ENCODE data around the gene GPR3.

DNA sequence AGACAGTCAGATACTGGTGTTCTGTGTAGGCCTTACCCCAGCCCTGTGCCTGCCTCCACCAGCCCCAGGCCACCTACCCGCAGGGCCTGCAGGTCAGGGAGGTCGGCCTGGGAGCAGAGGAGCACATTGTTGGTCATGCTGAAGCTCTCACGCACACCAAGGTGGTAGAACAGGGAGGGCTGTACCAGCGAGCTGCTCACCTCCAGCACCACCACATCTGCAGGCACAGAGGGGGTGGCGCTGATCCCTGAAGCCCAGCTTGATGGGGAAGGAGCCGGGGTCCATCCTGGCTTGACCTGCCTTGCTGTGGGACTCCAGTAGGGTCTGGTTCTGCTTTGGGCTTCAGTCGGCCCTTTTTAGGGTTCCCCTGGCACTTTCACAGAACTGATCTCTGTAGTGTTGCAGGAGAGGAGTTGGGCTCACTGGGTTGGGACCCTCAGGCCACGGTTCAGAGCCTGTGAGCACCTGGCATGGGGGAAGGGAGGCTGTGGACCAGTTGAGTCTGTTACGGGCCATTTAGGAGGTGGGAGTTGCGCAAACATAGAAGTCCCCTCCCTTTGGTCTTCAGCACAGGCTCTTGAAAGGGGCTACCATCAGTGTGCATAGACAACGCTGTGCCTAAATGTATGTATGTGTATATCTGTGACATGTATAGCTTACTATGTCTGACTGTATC is 27.6 kb upstream of the GPR3 start:
- TF ChIP-seq POLR2A (IDR thresholded peaks at IDR 0.05) = no peak
- no peak for TF ChIP-seq CTCF (IDR thresholded peaks at IDR 0.05)
